Hematopoietic multipotent progenitor cell (in vitro differentiated cells): ENCODE results near the gene COL9A3. TPM values are rescaled to one million over a fixed set of nuclear protein-coding genes. Genes with fewer than 3 reads are reported as not detected.
A peak's percentile ranks its signal among the peaks of the same experiment; 100 is the strongest.

Experiments
- DNase-seq, 3 donors: peaks; one replicate each; pipeline ENCODE4 v3.0.0-alpha.2; 2011 to 2015; ENCODE audit warnings: low read depth in 2 of 3, low spot score in 2 of 3
- total RNA-seq: library from RNA; depleted of rRNA; stranded (reverse); fragments of >200 nt; gene quantifications from one replicate; pipeline ENCODE4 v1.2.3, GENCODE V29; 2012

COL9A3 gene
- total RNA-seq, 1 donor = 0.27 TPM

GRCh38 chr20:62876902-62877816 lies 60.3 kb downstream of the COL9A3 start:
- no peak for DNase-seq

GRCh38 chr20:62878244-62879038 lies 61.6 kb downstream of the COL9A3 start:
- DNase-seq = no peak

- DNase-seq = no peak
These were observed 62.7 kb downstream of the COL9A3 start for GRCh38 chr20:62879275-62880146.

- no peak for DNase-seq
These were observed 63.5 kb downstream of the COL9A3 start for GRCh38 chr20:62880147-62880934.

GRCh38 chr20:62880935-62881661 lies 64.2 kb downstream of the COL9A3 start:
- DNase-seq = no peak

- no peak for DNase-seq
These were observed 65.0 kb downstream of the COL9A3 start for GRCh38 chr20:62881662-62882395.

GRCh38 chr20:62882426-62882825 lies 65.6 kb downstream of the COL9A3 start:
- no peak for DNase-seq

GRCh38 chr20:62884556-62884955 lies 67.7 kb downstream of the COL9A3 start:
- DNase-seq = no peak

- DNase-seq = no peak
These were observed 68.4 kb downstream of the COL9A3 start for GRCh38 chr20:62885046-62885895.

GRCh38 chr20:62885896-62886708 lies 69.3 kb downstream of the COL9A3 start:
- DNase-seq = no peak

GRCh38 chr20:62886709-62887058 lies 69.8 kb downstream of the COL9A3 start:
- DNase-seq = no peak

- DNase-seq = peak in 2 of 3 donors; percentile 59 to 80
These were observed 70.5 kb downstream of the COL9A3 start for GRCh38 chr20:62887152-62887859.

GRCh38 chr20:62887860-62888239 lies 71.0 kb downstream of the COL9A3 start:
- no peak for DNase-seq

GRCh38 chr20:62888406-62888805 lies 71.6 kb downstream of the COL9A3 start:
- no peak for DNase-seq

GRCh38 chr20:62888910-62889309 lies 72.1 kb downstream of the COL9A3 start:
- DNase-seq = no peak

GRCh38 chr20:62889411-62889810 lies 72.6 kb downstream of the COL9A3 start:
- DNase-seq = no peak
